ENCODE measurements around the gene ZHX3.
"Not testable (repeated sequence)": the region's sequence is repeated elsewhere in the genome, so short reads cannot be mapped to it uniquely, and the experiment has no call there.

DNA sequence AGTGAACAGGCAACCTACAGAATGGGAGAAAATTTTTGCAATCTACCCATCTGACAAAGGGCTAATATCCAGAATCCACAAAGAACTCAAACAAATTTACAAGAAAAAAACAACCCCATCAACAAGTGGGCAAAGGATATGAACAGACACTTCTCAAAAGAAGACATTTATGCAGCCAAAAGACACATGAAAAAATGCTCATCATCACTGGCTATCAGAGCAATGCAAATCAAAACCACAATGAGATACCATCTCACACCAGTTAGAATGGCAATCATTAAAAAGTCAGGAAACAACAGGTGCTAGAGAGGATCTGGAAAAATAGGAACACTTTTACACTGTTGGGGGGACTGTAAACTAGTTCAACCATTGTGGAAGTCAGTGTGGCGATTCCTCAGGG lies 80.7 kb downstream of the ZHX3 start:
- TF ChIP-seq CTCF, POLR2A, EP300 (IDR thresholded peaks at IDR 0.05): not testable (repeated sequence)
